CD14-positive monocyte (primary cell): ENCODE data around the gene RRP9. TPM values are rescaled to one million over a fixed set of nuclear protein-coding genes. Genes with fewer than 3 reads are reported as not detected.
A peak's percentile ranks its signal among the peaks of the same experiment; 100 is the strongest.
"Not testable (repeated sequence)": the region's sequence is repeated elsewhere in the genome, so short reads cannot be mapped to it uniquely, and the experiment has no call there.

Source experiments
- DNase-seq, 3 donors: peaks; one replicate each; pipeline ENCODE4 v3.0.0-alpha.2; 2011 to 2022
- H2AFZ ChIP-seq: 2 replicates; pipeline ENCODE4 v1.6.0; 2012; ENCODE audit warnings: mild to moderate bottlenecking, low read depth, low read length, inconsistent platforms; ENCODE audit not compliant: insufficient read depth, poor library complexity, severe bottlenecking
- H3K27ac ChIP-seq, 2 donors: 1 replicate in 1 of 2; 2 replicates in 1 of 2; pipeline ENCODE4 v1.5.1; 2012 to 2013; ENCODE audit warnings: low read length in 2 of 2, control low read depth in 1 of 2, inconsistent platforms in 1 of 2, low read depth in 1 of 2, mild to moderate bottlenecking in 1 of 2
- H3K27me3 ChIP-seq, 2 donors: one replicate each; pipeline versions ENCODE4 v1.6.0 to v1.6.1; 2011 to 2013; ENCODE audit warnings: low read length in 2 of 2; ENCODE audit not compliant: control insufficient read depth in 2 of 2, insufficient read depth in 2 of 2
- H3K36me3 ChIP-seq, 2 donors: replicated peaks in 1 of 2; 1 replicate in 1 of 2; 2 replicates in 1 of 2; pipeline versions ENCODE4 v1.5.1 to v1.6.1; 2012 to 2013; ENCODE audit warnings: low read length in 2 of 2, control low read depth in 1 of 2, inconsistent platforms in 1 of 2, mild to moderate bottlenecking in 1 of 2; ENCODE audit not compliant: insufficient read depth in 2 of 2, control insufficient read depth in 1 of 2
- H3K4me1 ChIP-seq, 2 donors: 1 replicate in 1 of 2; 2 replicates in 1 of 2; pipeline versions ENCODE4 v1.5.1 to v1.6.1; 2012 to 2013; ENCODE audit warnings: low read length in 2 of 2, control low read depth in 1 of 2, inconsistent platforms in 1 of 2, mild to moderate bottlenecking in 1 of 2, moderate library complexity in 1 of 2; ENCODE audit not compliant: insufficient read depth in 2 of 2, control insufficient read depth in 1 of 2
- H3K4me2 ChIP-seq: replicated peaks from 2 replicates; pipeline ENCODE3; 2012; ENCODE audit warnings: low read length, moderate library complexity, mild to moderate bottlenecking; ENCODE audit not compliant: poor library complexity, severe bottlenecking; ENCODE audit errors: extremely low read depth
- H3K4me3 ChIP-seq, 3 experiments: fragments of 200-600 bp in 1 of 3; sonication (generic) in 1 of 3; replicated peaks in 1 of 3; 1 replicate in 2 of 3; 2 replicates in 1 of 3; pipeline ENCODE4 v1.5.1; 2011 to 2013; ENCODE audit warnings: low read length in 3 of 3, mild to moderate bottlenecking in 3 of 3, control low read depth in 2 of 3, low read depth in 2 of 3, inconsistent platforms in 1 of 3, moderate library complexity in 1 of 3
- H3K79me2 ChIP-seq: 2 replicates; pipeline ENCODE4 v1.6.0; 2012; ENCODE audit warnings: mild to moderate bottlenecking, control low read depth, inconsistent platforms, low read length, moderate library complexity; ENCODE audit not compliant: insufficient read depth
- H3K9ac ChIP-seq: 2 replicates; pipeline ENCODE4 v1.6.0; 2017; ENCODE audit warnings: low read length, mild to moderate bottlenecking; ENCODE audit not compliant: insufficient read depth, poor library complexity, severe bottlenecking
- H3K9me3 ChIP-seq, 2 donors: replicated peaks in 1 of 2; 1 replicate in 1 of 2; 2 replicates in 1 of 2; pipeline versions ENCODE4 v1.5.1 to v1.6.1; 2012 to 2013; ENCODE audit warnings: low read length in 2 of 2, control low read depth in 1 of 2; ENCODE audit not compliant: control insufficient read depth in 1 of 2, insufficient read depth in 1 of 2
- H4K20me1 ChIP-seq: 2 replicates; pipeline ENCODE4 v1.6.0; 2012; ENCODE audit warnings: mild to moderate bottlenecking, low read length, control low read depth, moderate library complexity; ENCODE audit not compliant: insufficient read depth
- H3K27ac Mint-ChIP-seq, 7 donors: one replicate each; pipeline ENCODE4 v1.8.0; 2020; ENCODE audit warnings: mild to moderate bottlenecking in 7 of 7, mixed read lengths in 7 of 7, moderate library complexity in 6 of 7, inconsistent platforms in 2 of 7
- H3K27me3 Mint-ChIP-seq, 3 donors: one replicate each; pipeline ENCODE4 v1.8.0; 2021 to 2022; ENCODE audit warnings: low read depth in 3 of 3, mild to moderate bottlenecking in 3 of 3, mixed read lengths in 3 of 3, moderate library complexity in 3 of 3, inconsistent platforms in 1 of 3
- H3K36me3 Mint-ChIP-seq, 2 donors: one replicate each; pipeline ENCODE4 v1.8.0; 2020; ENCODE audit warnings: mixed read lengths in 2 of 2, inconsistent platforms in 1 of 2, mild to moderate bottlenecking in 1 of 2
- H3K4me1 Mint-ChIP-seq: one replicate; pipeline ENCODE4 v1.8.0; 2020; ENCODE audit warnings: mild to moderate bottlenecking, mixed read lengths
- H3K4me3 Mint-ChIP-seq, 2 donors: one replicate each; pipeline ENCODE4 v1.8.0; 2020; ENCODE audit warnings: mild to moderate bottlenecking in 2 of 2, mixed read lengths in 2 of 2, moderate library complexity in 1 of 2
- H3K9me3 Mint-ChIP-seq, 7 donors: one replicate each; pipeline ENCODE4 v1.8.0; 2020 to 2022; ENCODE audit warnings: mixed read lengths in 7 of 7, mild to moderate bottlenecking in 6 of 7, moderate library complexity in 6 of 7, inconsistent platforms in 2 of 7
- WGBS: methylation state at CpG from one replicate; pipeline ENCODE4 v1.1.5; 2013; ENCODE audit warnings: missing lambda C conversion rate; ENCODE audit not compliant: insufficient coverage; 5-methylcytosine and 5-hydroxymethylcytosine counted together
- intact Hi-C, 2 donors: fragments of 100-400 bp; cut with micrococcal nuclease; formaldehyde crosslinking; loops; one replicate each; pipeline versions ENCODE4 v1.15.0 to v1.15.1; 2023
- polyA plus RNA-seq, 3 donors: library from polyadenylated mRNA; depleted of rRNA in 1 of 3; unstranded in 2 of 3; stranded (reverse) in 1 of 3; fragments of 300-500 nt in 2 of 3; fragments of >200 nt in 1 of 3; fragmentation: Illumina TruSeq in 2 of 3; gene quantifications; 1 replicate in 2 of 3; 2 replicates in 1 of 3; pipeline ENCODE4 v1.2.3, GENCODE V29; 2012 to 2021
- TF ChIP-seq, protein P1 (sequence below): fragments of 200-600 bp; IDR thresholded peaks from one replicate; pipeline ENCODE4 v1.8.0; 2022; ENCODE audit warnings: antibody characterized with exemption, mild to moderate bottlenecking

Gene RRP9
- polyA plus RNA-seq, 3 donors = 6.7 to 10.4 (median 9.9) TPM

DNA sequence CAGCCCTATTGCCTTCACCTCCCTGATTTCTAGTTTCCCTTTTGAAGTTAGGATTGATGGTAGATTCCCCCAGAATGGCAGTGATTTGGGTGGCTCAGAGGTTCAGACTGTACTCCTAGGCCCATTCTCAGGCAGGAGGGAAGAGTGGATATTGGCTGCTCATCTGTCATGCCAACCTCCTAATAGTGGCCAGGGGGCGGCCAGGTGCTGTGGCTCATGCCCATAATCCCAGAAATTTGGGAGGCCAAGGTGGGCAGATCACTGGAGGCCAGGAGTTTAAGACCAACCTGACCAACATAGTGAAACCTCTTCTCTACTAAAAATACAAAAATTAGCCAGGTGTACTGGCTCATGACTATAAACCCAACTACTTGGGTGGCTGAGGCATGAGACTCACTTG, 11.3 kb downstream of the RRP9 start:
- intact Hi-C loops = no loop called here
- no peak overlapping the region for H3K4me3 Mint-ChIP-seq
- peaks cover 28 to 38% of the 10 kb centered on the region in 2 donors for H3K36me3 Mint-ChIP-seq
- DNase-seq = no peak
- H3K4me1 ChIP-seq = no peaks in the 10 kb centered on the region
- H4K20me1 ChIP-seq = no peaks in the 10 kb centered on the region
- H3K4me2 ChIP-seq = no peak overlapping the region
- H3K9me3 Mint-ChIP-seq = peaks cover 0 to 5% (median 0%) of the 10 kb centered on the region in 7 donors
- H3K36me3 ChIP-seq = peaks cover 25 to 32% of the 10 kb centered on the region in 2 donors
- no peaks in the 10 kb centered on the region for H3K79me2 ChIP-seq
- no peak overlapping the region for H3K4me3 ChIP-seq
- peaks cover 4 to 10% (median 5%) of the 10 kb centered on the region in 3 donors for H3K27me3 Mint-ChIP-seq
- H3K4me1 Mint-ChIP-seq = no peaks in the 10 kb centered on the region
- H3K27ac ChIP-seq = no peak overlapping the region
- no peaks in the 10 kb centered on the region for H3K9me3 ChIP-seq
- H3K27me3 ChIP-seq = no peaks in the 10 kb centered on the region
- TF ChIP-seq, protein P1, sequence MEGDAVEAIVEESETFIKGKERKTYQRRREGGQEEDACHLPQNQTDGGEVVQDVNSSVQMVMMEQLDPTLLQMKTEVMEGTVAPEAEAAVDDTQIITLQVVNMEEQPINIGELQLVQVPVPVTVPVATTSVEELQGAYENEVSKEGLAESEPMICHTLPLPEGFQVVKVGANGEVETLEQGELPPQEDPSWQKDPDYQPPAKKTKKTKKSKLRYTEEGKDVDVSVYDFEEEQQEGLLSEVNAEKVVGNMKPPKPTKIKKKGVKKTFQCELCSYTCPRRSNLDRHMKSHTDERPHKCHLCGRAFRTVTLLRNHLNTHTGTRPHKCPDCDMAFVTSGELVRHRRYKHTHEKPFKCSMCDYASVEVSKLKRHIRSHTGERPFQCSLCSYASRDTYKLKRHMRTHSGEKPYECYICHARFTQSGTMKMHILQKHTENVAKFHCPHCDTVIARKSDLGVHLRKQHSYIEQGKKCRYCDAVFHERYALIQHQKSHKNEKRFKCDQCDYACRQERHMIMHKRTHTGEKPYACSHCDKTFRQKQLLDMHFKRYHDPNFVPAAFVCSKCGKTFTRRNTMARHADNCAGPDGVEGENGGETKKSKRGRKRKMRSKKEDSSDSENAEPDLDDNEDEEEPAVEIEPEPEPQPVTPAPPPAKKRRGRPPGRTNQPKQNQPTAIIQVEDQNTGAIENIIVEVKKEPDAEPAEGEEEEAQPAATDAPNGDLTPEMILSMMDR = no peak
- WGBS = no CpG with 5 or more reads among the region's 1 CpG
- H3K9ac ChIP-seq = no peak overlapping the region
- H3K27ac Mint-ChIP-seq = no peak overlapping the region
- no peak overlapping the region for H2AFZ ChIP-seq

DNA sequence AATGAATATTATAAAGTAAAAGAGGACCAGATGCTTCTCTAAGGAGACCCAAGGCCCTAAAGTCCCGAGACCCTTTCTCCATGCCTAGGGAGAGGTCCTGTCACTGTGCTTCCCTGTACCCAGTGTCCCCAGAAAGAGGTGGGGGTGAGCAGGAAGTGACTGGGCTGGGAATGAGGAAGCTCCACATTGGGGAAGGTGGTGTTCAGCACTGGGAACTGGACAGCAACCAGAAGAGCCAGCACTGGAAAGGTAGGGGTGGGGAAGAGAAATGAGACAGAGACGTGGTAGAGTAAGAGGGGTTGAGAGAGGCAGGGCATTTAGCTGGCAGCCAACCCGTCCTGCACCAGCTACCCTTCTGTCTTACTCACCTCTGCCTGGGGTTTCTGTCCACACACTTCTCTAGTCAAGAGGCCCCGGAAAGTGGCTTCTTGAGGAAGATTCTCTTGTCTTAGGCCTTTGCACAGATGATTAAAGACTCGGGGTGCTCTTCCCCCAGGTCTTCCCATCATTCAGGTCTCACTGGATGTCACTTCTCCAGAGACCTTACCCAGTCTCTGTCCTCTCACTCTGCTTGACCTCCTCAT, 12.2 kb downstream of the RRP9 start:
- peaks cover 17 to 23% of the 10 kb centered on the region in 2 donors for H3K36me3 ChIP-seq
- no peak overlapping the region for H2AFZ ChIP-seq
- Mint-ChIP-seq H3K27ac (peak overlapping the region in 1 of 7 donors; percentile 26), H3K4me3 (no peak overlapping the region), H3K36me3 (peaks cover 18 to 28% of the 10 kb centered on the region in 2 donors), H3K4me1 (no peaks in the 10 kb centered on the region), H3K27me3 (peaks cover 4 to 12% (median 5%) of the 10 kb centered on the region in 3 donors), H3K9me3 (peaks cover 0 to 5% (median 0%) of the 10 kb centered on the region in 7 donors)
- no peak overlapping the region for H3K27ac ChIP-seq
- TF ChIP-seq, protein P1 = no peak
- no peak for DNase-seq
- intact Hi-C loops = no loop called here
- H3K4me2 ChIP-seq = no peak overlapping the region
- H3K9ac ChIP-seq = no peak overlapping the region
- no peaks in the 10 kb centered on the region for H3K27me3 ChIP-seq
- WGBS = 92% methylated on average over 2 of the region's 5 CpGs
- no peaks in the 10 kb centered on the region for H3K4me1 ChIP-seq
- H3K4me3 ChIP-seq = no peak overlapping the region
- H3K79me2 ChIP-seq = no peaks in the 10 kb centered on the region
- no peaks in the 10 kb centered on the region for H3K9me3 ChIP-seq
- no peaks in the 10 kb centered on the region for H4K20me1 ChIP-seq

DNA sequence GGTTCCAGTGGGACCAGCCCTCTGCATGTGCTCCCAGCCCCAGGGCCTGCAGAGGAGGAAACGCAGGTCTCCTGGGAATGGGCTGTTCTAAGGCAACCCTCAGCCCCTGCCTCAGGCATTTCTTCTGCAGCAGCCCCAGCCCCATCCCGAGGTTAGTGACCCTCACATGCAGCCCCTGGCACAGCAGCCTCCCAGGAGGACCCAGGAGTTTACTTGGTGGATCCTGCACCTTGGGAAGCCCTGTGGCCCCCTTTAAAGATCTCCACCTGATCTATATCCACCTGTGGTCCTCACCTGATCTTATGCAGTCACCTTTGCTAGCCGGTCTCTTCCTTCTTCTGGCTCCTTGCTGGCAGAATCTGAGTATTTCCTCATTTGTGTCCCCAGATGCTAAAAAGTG, 12.7 kb downstream of the RRP9 start:
- intact Hi-C loops, H4K20me1 ChIP-seq, H3K27ac ChIP-seq, H3K4me3 ChIP-seq, H3K4me1 Mint-ChIP-seq, H3K79me2 ChIP-seq, H3K4me2 ChIP-seq, H3K9me3 Mint-ChIP-seq, H3K27ac Mint-ChIP-seq, H3K4me3 Mint-ChIP-seq, H2AFZ ChIP-seq, H3K4me1 ChIP-seq, H3K27me3 ChIP-seq, DNase-seq, H3K9me3 ChIP-seq, H3K9ac ChIP-seq: not testable (repeated sequence)
- Mint-ChIP-seq H3K36me3 (peaks cover 13 to 23% of the 10 kb centered on the region in 2 donors), H3K27me3 (peaks cover 4 to 12% (median 5%) of the 10 kb centered on the region in 3 donors)
- H3K36me3 ChIP-seq = peaks cover 12 to 18% of the 10 kb centered on the region in 2 donors
- 88% methylated on average over 3 of the region's 3 CpGs for WGBS
